H9 (cell line): Measurements from ENCODE around the gene TMEM39A. TPM values are rescaled to one million over a fixed set of nuclear protein-coding genes. Genes with fewer than 3 reads are reported as not detected.

Experiments
- DNase-seq: peaks from one replicate; pipeline ENCODE4 v3.0.0-alpha.2; 2017
- H2AFZ ChIP-seq: one replicate; pipeline ENCODE4 v1.6.1; 2013; ENCODE audit warnings: mild to moderate bottlenecking, low read length, control low read depth, moderate library complexity
- H2AK5ac ChIP-seq: 2 replicates; pipeline ENCODE4 v1.6.1; 2013; ENCODE audit warnings: low read length, control low read depth, mixed read lengths; ENCODE audit not compliant: insufficient read length
- H2BK120ac ChIP-seq: one replicate; pipeline ENCODE4 v1.6.1; 2013; ENCODE audit warnings: low read depth, mild to moderate bottlenecking, low read length, control low read depth, inconsistent platforms; ENCODE audit not compliant: poor library complexity, severe bottlenecking
- H2BK12ac ChIP-seq: 2 replicates; pipeline ENCODE4 v1.6.1; 2013; ENCODE audit warnings: low read length, control low read depth, mixed read lengths, low read depth; ENCODE audit not compliant: insufficient read length
- H2BK15ac ChIP-seq: 2 replicates; pipeline ENCODE4 v1.6.1; 2013; ENCODE audit warnings: low read depth, low read length, control low read depth
- H2BK20ac ChIP-seq: one replicate; pipeline ENCODE4 v1.6.1; 2013; ENCODE audit warnings: low read depth, mild to moderate bottlenecking, low read length, control low read depth, inconsistent platforms; ENCODE audit not compliant: poor library complexity, severe bottlenecking
- H2BK5ac ChIP-seq: 2 replicates; pipeline ENCODE4 v1.6.1; 2013; ENCODE audit warnings: low read length, control low read depth, mixed read lengths; ENCODE audit not compliant: insufficient read length
- H3K14ac ChIP-seq: 2 replicates; pipeline ENCODE4 v1.6.1; 2013; ENCODE audit warnings: low read length, control low read depth; ENCODE audit not compliant: insufficient read depth
- H3K18ac ChIP-seq: 2 replicates; pipeline ENCODE4 v1.6.1; 2013; ENCODE audit warnings: low read depth, mild to moderate bottlenecking, mixed read lengths, low read length, control low read depth; ENCODE audit not compliant: insufficient read length
- H3K23ac ChIP-seq: 2 replicates; pipeline ENCODE4 v1.6.1; 2013; ENCODE audit warnings: low read length, control low read depth, mixed read lengths, low read depth; ENCODE audit not compliant: insufficient read length
- H3K23me2 ChIP-seq: 2 replicates; pipeline ENCODE4 v1.6.1; 2013; ENCODE audit warnings: low read depth, mild to moderate bottlenecking, mixed read lengths, low read length, control low read depth; ENCODE audit not compliant: insufficient read length, poor library complexity, severe bottlenecking
- H3K27ac ChIP-seq: 2 replicates; pipeline ENCODE4 v1.5.1; 2013; ENCODE audit warnings: low read length, control low read depth, mixed read lengths, low read depth; ENCODE audit not compliant: insufficient read length
- H3K27me3 ChIP-seq: 2 replicates; pipeline ENCODE4 v1.6.1; 2013; ENCODE audit warnings: low read length, control low read depth, inconsistent platforms; ENCODE audit not compliant: insufficient read depth
- H3K4ac ChIP-seq: 2 replicates; pipeline ENCODE4 v1.6.1; 2013; ENCODE audit warnings: low read depth, mild to moderate bottlenecking, control low read depth, inconsistent platforms, low read length, moderate library complexity
- H3K4me1 ChIP-seq: 2 replicates; pipeline ENCODE4 v1.6.1; 2013; ENCODE audit warnings: low read length, control low read depth, inconsistent platforms; ENCODE audit not compliant: insufficient read depth
- H3K4me2 ChIP-seq: 2 replicates; pipeline ENCODE4 v1.6.1; 2013; ENCODE audit warnings: low read length, control low read depth, mixed read lengths; ENCODE audit not compliant: insufficient read length, insufficient read depth
- H3K56ac ChIP-seq: 2 replicates; pipeline ENCODE4 v1.6.1; 2013; ENCODE audit warnings: low read depth, mild to moderate bottlenecking, mixed read lengths, low read length, control low read depth; ENCODE audit not compliant: insufficient read length
- H3K79me1 ChIP-seq: 2 replicates; pipeline ENCODE4 v1.6.1; 2013; ENCODE audit warnings: low read depth, mild to moderate bottlenecking, moderate library complexity, low read length, control low read depth, inconsistent platforms; ENCODE audit not compliant: insufficient read depth, poor library complexity, severe bottlenecking
- H3K79me2 ChIP-seq: 2 replicates; pipeline ENCODE4 v1.6.1; 2013; ENCODE audit warnings: low read length, control low read depth, inconsistent platforms; ENCODE audit not compliant: insufficient read depth
- H3K9ac ChIP-seq: 2 replicates; pipeline ENCODE4 v1.6.1; 2013; ENCODE audit warnings: low read length, control low read depth, mixed read lengths; ENCODE audit not compliant: insufficient read length; ENCODE audit errors: extremely low read depth
- H3K9me3 ChIP-seq: one replicate; pipeline ENCODE4 v1.6.1; 2013; ENCODE audit warnings: low read depth, low read length, inconsistent platforms; ENCODE audit not compliant: control insufficient read depth
- H3T11ph ChIP-seq: one replicate; pipeline ENCODE4 v1.6.1; 2013; ENCODE audit warnings: mild to moderate bottlenecking, low read length, control low read depth, inconsistent platforms
- H4K20me1 ChIP-seq: one replicate; pipeline ENCODE4 v1.6.1; 2013; ENCODE audit not compliant: control insufficient read depth, insufficient read length, insufficient read depth
- H4K5ac ChIP-seq: 2 replicates; pipeline ENCODE4 v1.6.1; 2013; ENCODE audit warnings: low read depth, mild to moderate bottlenecking, mixed read lengths, low read length, control low read depth; ENCODE audit not compliant: insufficient read length
- H4K8ac ChIP-seq: replicated peaks from 2 replicates; pipeline ENCODE4 v1.6.1; 2013; ENCODE audit warnings: low read length, control low read depth, mixed read lengths, low read depth; ENCODE audit not compliant: insufficient read length
- H4K91ac ChIP-seq: 2 replicates; pipeline ENCODE4 v1.6.1; 2013; ENCODE audit warnings: low read depth, mild to moderate bottlenecking, moderate library complexity, mixed read lengths, low read length, control low read depth; ENCODE audit not compliant: insufficient read length
- H3K27ac Mint-ChIP-seq, 3 experiments: 2 replicates in 2 of 3; 3 replicates in 1 of 3; pipeline ENCODE4 v1.8.0; 2020 to 2021; ENCODE audit warnings: mixed read lengths in 3 of 3, mild to moderate bottlenecking in 1 of 3, moderate library complexity in 1 of 3
- H3K27me3 Mint-ChIP-seq: 2 replicates; pipeline ENCODE4 v1.8.0; 2021; ENCODE audit warnings: low read depth, mild to moderate bottlenecking, moderate library complexity, mixed read lengths
- H3K36me3 Mint-ChIP-seq, 3 experiments: 2 replicates in 2 of 3; 3 replicates in 1 of 3; pipeline ENCODE4 v1.8.0; 2020 to 2021; ENCODE audit warnings: low read depth in 3 of 3, mixed read lengths in 3 of 3; ENCODE audit not compliant: insufficient read depth in 1 of 3
- H3K4me1 Mint-ChIP-seq, 2 experiments: 2 replicates each; pipeline ENCODE4 v1.8.0; 2020; ENCODE audit warnings: mixed read lengths in 2 of 2
- H3K4me3 Mint-ChIP-seq, 2 experiments: 2 replicates in 1 of 2; 3 replicates in 1 of 2; pipeline ENCODE4 v1.8.0; 2020 to 2021; ENCODE audit warnings: mild to moderate bottlenecking in 2 of 2, mixed read lengths in 2 of 2, moderate library complexity in 1 of 2
- H3K9me3 Mint-ChIP-seq, 2 experiments: 2 replicates in 1 of 2; 3 replicates in 1 of 2; pipeline ENCODE4 v1.8.0; 2020; ENCODE audit warnings: mild to moderate bottlenecking in 2 of 2, mixed read lengths in 2 of 2, moderate library complexity in 1 of 2
- CTCF ChIP-seq: fragments of 200-600 bp; sonication (generic); conservative IDR thresholded peaks from 3 replicates; pipeline ENCODE4 v1.8.0; 2021; ENCODE audit warnings: antibody characterized with exemption, mild to moderate bottlenecking
- WGBS: extraction: QIAGEN DNeasy Blood & Tissue Kit; methylation state at CpG from one replicate; pipeline ENCODE4 v1.1.7; 2013; ENCODE audit warnings: missing lambda C conversion rate, low lambda C conversion rate, mixed read lengths; ENCODE audit not compliant: insufficient read length; ENCODE audit errors: extremely low coverage; 5-methylcytosine and 5-hydroxymethylcytosine counted together
- total RNA-seq: library from RNA; stranded (reverse); gene quantifications from 2 replicates; pipeline ENCODE4 v1.2.1, GENCODE V29; 2021

Gene TMEM39A
- total RNA-seq, 1 experiment from 2014 or later, result 45.0 TPM

DNA sequence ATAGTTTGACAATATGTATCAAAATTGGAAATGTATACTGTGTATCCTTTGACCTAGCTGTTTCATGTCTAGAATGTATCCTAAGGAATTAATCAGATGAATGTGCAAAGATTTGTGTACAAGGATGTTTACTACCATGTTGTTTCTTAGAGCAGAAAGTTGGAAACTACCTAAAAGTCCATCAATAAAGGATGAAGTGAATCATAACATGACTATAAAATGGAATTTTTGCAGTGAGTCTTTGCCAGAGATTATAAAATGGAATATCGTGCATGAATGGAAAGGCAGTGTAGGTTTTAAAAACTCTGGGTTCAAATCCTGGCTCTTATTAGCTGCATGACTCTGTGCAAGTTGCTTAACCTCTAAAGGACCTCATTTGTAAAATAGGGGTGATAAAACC, 19.7 kb upstream of the TMEM39A start:
- no peak overlapping the region for H2AK5ac ChIP-seq
- no peak overlapping the region for H3K14ac ChIP-seq
- H2AFZ ChIP-seq, result no peak overlapping the region
- no peak overlapping the region for H3K4me2 ChIP-seq
- Mint-ChIP-seq H3K27me3 (no peaks in the 10 kb centered on the region), H3K36me3 (peaks cover 10 to 40% (median 26%) of the 10 kb centered on the region in 3 experiments; a peak in 6 of 7 replicates), H3K27ac (no peak overlapping the region), H3K9me3 (no peaks in the 10 kb centered on the region), H3K4me3 (no peak overlapping the region), H3K4me1 (no peaks in the 10 kb centered on the region)
- no peak overlapping the region for H3K4ac ChIP-seq
- no peaks in the 10 kb centered on the region for H4K20me1 ChIP-seq
- H3K23ac ChIP-seq, result no peak overlapping the region
- no peak for DNase-seq
- H4K91ac ChIP-seq, result no peak overlapping the region
- no peak for TF ChIP-seq CTCF
- no peaks in the 10 kb centered on the region for H3K79me1 ChIP-seq
- H2BK120ac ChIP-seq, result no peak overlapping the region
- no peak overlapping the region for H3K18ac ChIP-seq
- H2BK12ac ChIP-seq, result no peak overlapping the region
- no peak overlapping the region for H2BK5ac ChIP-seq
- no peak overlapping the region for H4K5ac ChIP-seq
- no peaks in the 10 kb centered on the region for H3K4me1 ChIP-seq
- H3K9me3 ChIP-seq, result no peaks in the 10 kb centered on the region
- no peaks in the 10 kb centered on the region for H3K27me3 ChIP-seq
- H4K8ac ChIP-seq, result no peak overlapping the region
- no peak overlapping the region for H3K9ac ChIP-seq
- H2BK15ac ChIP-seq, result no peak overlapping the region
- H3K56ac ChIP-seq, result no peak overlapping the region
- no CpG with 5 or more reads among the region's 1 CpG for WGBS
- H3K79me2 ChIP-seq, result no peaks in the 10 kb centered on the region
- no peaks in the 10 kb centered on the region for H3K23me2 ChIP-seq
- H3K27ac ChIP-seq, result no peak overlapping the region
- H3T11ph ChIP-seq, result no peak overlapping the region
- H2BK20ac ChIP-seq, result no peak overlapping the region
